AG04450 (cell line): Measurements from ENCODE around the gene SLC10A7. TPM values are rescaled to one million over a fixed set of nuclear protein-coding genes. Genes with fewer than 3 reads are reported as not detected.

ENCODE experiments used
- CTCF ChIA-PET: fragments of 300-600, 350-600 bp; formaldehyde crosslinking; extraction: SDS; loops from one replicate; lab custom pipeline; 2022; ENCODE audit warnings: antibody characterized with exemption, inconsistent platforms; lab: Charles Lee
- POLR2A ChIA-PET: fragments of 350-600 bp; formaldehyde crosslinking; extraction: SDS; loops from one replicate; lab custom pipeline; 2021; ENCODE audit warnings: antibody characterized with exemption, inconsistent platforms; lab: Yijun Ruan, JAX
- DNase-seq: peaks from one replicate; pipeline ENCODE4 v3.0.0-alpha.2; 2011; ENCODE audit warnings: low read depth, low spot score
- H3K27ac ChIP-seq: one replicate; pipeline ENCODE4 v1.5.1; 2012; ENCODE audit warnings: low read depth, low read length, control low read depth
- H3K27me3 ChIP-seq: one replicate; pipeline ENCODE4 v1.6.0; 2012; ENCODE audit warnings: low read length; ENCODE audit not compliant: control insufficient read depth, insufficient read depth
- H3K4me3 ChIP-seq: 2 replicates; pipeline ENCODE4 v1.5.1; 2011; ENCODE audit warnings: mild to moderate bottlenecking, low read depth, low read length, control low read depth
- H3K9me3 ChIP-seq: 2 replicates; pipeline ENCODE4 v1.5.1; 2012; ENCODE audit warnings: low read length; ENCODE audit not compliant: control insufficient read depth, insufficient read depth
- polyA plus RNA-seq: library from polyadenylated mRNA; depleted of rRNA; stranded (reverse); fragments of >200 nt; gene quantifications from 2 replicates; pipeline ENCODE4 v1.2.3, GENCODE V29; 2011
- TF ChIP-seq, protein P1 (sequence below): IDR thresholded peaks from 2 replicates; pipeline ENCODE4 v1.5.1; 2011; ENCODE audit warnings: low read depth, low read length, control low read depth, inconsistent platforms

SLC10A7 gene
- polyA plus RNA-seq, 1 experiment = 13.8 TPM

- no peaks in the 10 kb centered on the region for H3K27me3 ChIP-seq
- H3K4me3 ChIP-seq = no peak overlapping the region
- DNase-seq = no peak
- CTCF ChIA-PET = interaction anchor here (2.0 kb wide), 1 partner anchor 74 kb away, joined by 4 read pairs; no protein-coding TSS in a partner anchor
- POLR2A ChIA-PET = no interaction called here
- no peak overlapping the region for H3K27ac ChIP-seq
- no peaks in the 10 kb centered on the region for H3K9me3 ChIP-seq
- TF ChIP-seq, protein P1, sequence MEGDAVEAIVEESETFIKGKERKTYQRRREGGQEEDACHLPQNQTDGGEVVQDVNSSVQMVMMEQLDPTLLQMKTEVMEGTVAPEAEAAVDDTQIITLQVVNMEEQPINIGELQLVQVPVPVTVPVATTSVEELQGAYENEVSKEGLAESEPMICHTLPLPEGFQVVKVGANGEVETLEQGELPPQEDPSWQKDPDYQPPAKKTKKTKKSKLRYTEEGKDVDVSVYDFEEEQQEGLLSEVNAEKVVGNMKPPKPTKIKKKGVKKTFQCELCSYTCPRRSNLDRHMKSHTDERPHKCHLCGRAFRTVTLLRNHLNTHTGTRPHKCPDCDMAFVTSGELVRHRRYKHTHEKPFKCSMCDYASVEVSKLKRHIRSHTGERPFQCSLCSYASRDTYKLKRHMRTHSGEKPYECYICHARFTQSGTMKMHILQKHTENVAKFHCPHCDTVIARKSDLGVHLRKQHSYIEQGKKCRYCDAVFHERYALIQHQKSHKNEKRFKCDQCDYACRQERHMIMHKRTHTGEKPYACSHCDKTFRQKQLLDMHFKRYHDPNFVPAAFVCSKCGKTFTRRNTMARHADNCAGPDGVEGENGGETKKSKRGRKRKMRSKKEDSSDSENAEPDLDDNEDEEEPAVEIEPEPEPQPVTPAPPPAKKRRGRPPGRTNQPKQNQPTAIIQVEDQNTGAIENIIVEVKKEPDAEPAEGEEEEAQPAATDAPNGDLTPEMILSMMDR = no peak
Observed at GRCh38 chr4:146267826-146268225, 253.9 kb downstream of the SLC10A7 start.

GRCh38 chr4:146265950-146266490 is 255.7 kb downstream of the SLC10A7 start:
- POLR2A ChIA-PET = no interaction called here
- H3K27ac ChIP-seq = no peak overlapping the region
- CTCF ChIA-PET = interaction anchor here (1.2 kb wide), 1 partner anchor 13 kb away, joined by 3 read pairs; no protein-coding TSS in a partner anchor
- no peak for DNase-seq
- no peak overlapping the region for H3K4me3 ChIP-seq
- TF ChIP-seq, protein P1 = no peak
- no peaks in the 10 kb centered on the region for H3K27me3 ChIP-seq
- H3K9me3 ChIP-seq = no peaks in the 10 kb centered on the region

DNA sequence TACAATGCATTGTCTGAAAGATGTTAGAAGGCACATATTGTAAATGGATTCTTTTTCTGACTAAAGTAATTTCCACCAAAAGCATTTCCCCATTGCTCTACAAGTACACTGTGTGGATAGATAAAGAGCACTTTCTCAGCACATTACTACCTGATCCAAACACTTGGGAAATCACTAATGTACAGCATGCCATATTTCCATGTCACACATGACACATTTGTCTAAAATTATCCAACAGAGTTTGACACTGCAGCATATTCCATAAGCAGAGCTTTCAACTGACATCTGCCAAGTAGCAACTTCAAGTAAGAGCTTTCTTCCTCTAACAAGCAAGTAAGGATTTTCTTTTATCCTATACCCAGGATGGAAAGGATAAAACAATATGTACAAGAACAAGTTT is 257.9 kb downstream of the SLC10A7 start:
- CTCF ChIA-PET = interaction anchor here (1.4 kb wide), 1 partner anchor 834 kb away, joined by 3 read pairs; no protein-coding TSS in a partner anchor
- Histone ChIP-seq H3K27me3 (no peaks in the 10 kb centered on the region), H3K27ac (no peak overlapping the region), H3K9me3 (no peaks in the 10 kb centered on the region), H3K4me3 (no peak overlapping the region)
- DNase-seq = no peak
- TF ChIP-seq, protein P1 = no peak
- POLR2A ChIA-PET = no interaction called here

- Histone ChIP-seq H3K9me3 (no peaks in the 10 kb centered on the region), H3K4me3 (no peak overlapping the region), H3K27ac (no peak overlapping the region), H3K27me3 (no peaks in the 10 kb centered on the region)
- TF ChIP-seq, protein P1 = no peak
- CTCF ChIA-PET = interaction anchor here (0.9 kb wide), 1 partner anchor 19 kb away, joined by 3 read pairs; no protein-coding TSS in a partner anchor
- no peak for DNase-seq
- POLR2A ChIA-PET = no interaction called here
Observed at GRCh38 chr4:146261041-146261440, 260.7 kb downstream of the SLC10A7 start.

DNA sequence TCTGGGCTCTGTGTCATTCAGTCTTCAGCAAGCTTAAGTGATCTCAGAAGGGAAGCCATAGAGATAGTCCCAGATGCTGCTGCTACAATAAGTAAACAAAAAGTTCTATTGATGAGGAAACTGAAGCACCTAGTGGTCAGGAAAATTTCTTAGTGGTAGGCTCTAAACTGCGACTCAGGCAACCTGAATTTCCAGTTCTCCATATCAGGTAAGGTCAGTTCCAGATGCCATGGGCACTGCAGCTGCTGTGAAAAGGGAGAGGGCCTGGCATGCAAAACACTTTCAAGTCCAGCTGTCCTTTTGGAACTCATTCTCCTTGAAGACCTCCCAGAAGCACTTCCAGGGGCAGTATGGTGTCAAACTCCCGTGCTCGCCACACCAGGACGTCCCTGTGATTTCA is 261.2 kb downstream of the SLC10A7 start:
- CTCF ChIA-PET = interaction anchor here (1.5 kb wide), 1 partner anchor 69 kb away, joined by 3 read pairs; no protein-coding TSS in a partner anchor
- no peaks in the 10 kb centered on the region for H3K9me3 ChIP-seq
- no peak overlapping the region for H3K27ac ChIP-seq
- TF ChIP-seq, protein P1 = no peak
- H3K4me3 ChIP-seq = no peak overlapping the region
- POLR2A ChIA-PET = no interaction called here
- H3K27me3 ChIP-seq = no peaks in the 10 kb centered on the region
- no peak for DNase-seq
